DND-41 (cell line): ENCODE measurements around the gene SF3A1.

Source experiments
- ATAC-seq: fragments of 200-7000 bp; cut with Tn5 transposase; 3 replicates; pipeline ENCODE4 v1.9.1; 2021; ENCODE audit warnings: low read depth; ENCODE audit not compliant: insufficient read depth
- DNase-seq: peaks from one replicate; pipeline ENCODE4 v3.0.0-alpha.2; 2020
- H2AFZ ChIP-seq: 2 replicates; pipeline ENCODE4 v1.6.0; 2012; ENCODE audit warnings: low read depth, low read length
- H3K27ac ChIP-seq: 2 replicates; pipeline ENCODE4 v1.5.1; 2012; ENCODE audit warnings: low read length, inconsistent platforms
- H3K27me3 ChIP-seq: fragments of 200-600 bp; sonication (generic); 2 replicates; pipeline ENCODE4 v1.6.0; 2012; ENCODE audit warnings: low read length, mild to moderate bottlenecking, inconsistent platforms; ENCODE audit not compliant: insufficient read depth, poor library complexity
- H3K36me3 ChIP-seq: 2 replicates; pipeline ENCODE4 v1.5.1; 2012; ENCODE audit warnings: low read length, inconsistent platforms; ENCODE audit not compliant: insufficient read depth
- H3K4me1 ChIP-seq: 2 replicates; pipeline ENCODE4 v1.5.1; 2012; ENCODE audit warnings: mild to moderate bottlenecking, low read length; ENCODE audit not compliant: insufficient read depth
- H3K4me2 ChIP-seq: 2 replicates; pipeline ENCODE4 v1.6.0; 2012; ENCODE audit warnings: mild to moderate bottlenecking, moderate library complexity, low read length, inconsistent platforms; ENCODE audit not compliant: insufficient read depth
- H3K4me3 ChIP-seq, 2 experiments: fragments of 200-600 bp in 1 of 2; shearing (Covaris generic) in 1 of 2; 2 replicates each; pipeline ENCODE4 v1.5.1; 2012 to 2016; ENCODE audit warnings: inconsistent platforms in 2 of 2, low read length in 2 of 2, mild to moderate bottlenecking in 2 of 2, low read depth in 1 of 2, moderate library complexity in 1 of 2
- H3K79me2 ChIP-seq: 2 replicates; pipeline ENCODE4 v1.6.0; 2012; ENCODE audit warnings: low read length, inconsistent platforms; ENCODE audit not compliant: insufficient read depth
- H3K9ac ChIP-seq: 2 replicates; pipeline ENCODE4 v1.6.0; 2012; ENCODE audit warnings: low read depth, mild to moderate bottlenecking, inconsistent platforms, low read length, moderate library complexity
- H3K9me3 ChIP-seq: 2 replicates; pipeline ENCODE4 v1.5.1; 2012; ENCODE audit warnings: low read length, moderate library complexity, mild to moderate bottlenecking, inconsistent platforms; ENCODE audit not compliant: insufficient read depth, severe bottlenecking
- H4K20me1 ChIP-seq: 2 replicates; pipeline ENCODE4 v1.6.0; 2012; ENCODE audit warnings: low read length; ENCODE audit not compliant: insufficient read depth
- EZH2 ChIP-seq: IDR thresholded peaks from 3 replicates; pipeline ENCODE4 v1.6.1; 2012; ENCODE audit warnings: borderline replicate concordance, low read depth, mild to moderate bottlenecking, moderate library complexity, low read length, inconsistent platforms; ENCODE audit not compliant: severe bottlenecking
- TF ChIP-seq, protein P1 (sequence below): IDR thresholded peaks from 2 replicates; pipeline ENCODE4 v1.5.1; 2012; ENCODE audit warnings: borderline replicate concordance, low read length, moderate library complexity, mild to moderate bottlenecking; ENCODE audit not compliant: poor library complexity, severe bottlenecking; ENCODE audit errors: extremely low read depth

The SF3A1 gene

GRCh38 chr22:30380011-30380410, 23.3 kb upstream of the SF3A1 start:
- H3K36me3 ChIP-seq, result peaks cover 49% of the 10 kb centered on the region
- H3K27me3 ChIP-seq, result no peaks in the 10 kb centered on the region
- DNase-seq, result no peak
- H3K27ac ChIP-seq, result peak overlapping the region; percentile 89
- no peak overlapping the region for H2AFZ ChIP-seq
- TF ChIP-seq EZH2, result no peak
- TF ChIP-seq, protein P1, sequence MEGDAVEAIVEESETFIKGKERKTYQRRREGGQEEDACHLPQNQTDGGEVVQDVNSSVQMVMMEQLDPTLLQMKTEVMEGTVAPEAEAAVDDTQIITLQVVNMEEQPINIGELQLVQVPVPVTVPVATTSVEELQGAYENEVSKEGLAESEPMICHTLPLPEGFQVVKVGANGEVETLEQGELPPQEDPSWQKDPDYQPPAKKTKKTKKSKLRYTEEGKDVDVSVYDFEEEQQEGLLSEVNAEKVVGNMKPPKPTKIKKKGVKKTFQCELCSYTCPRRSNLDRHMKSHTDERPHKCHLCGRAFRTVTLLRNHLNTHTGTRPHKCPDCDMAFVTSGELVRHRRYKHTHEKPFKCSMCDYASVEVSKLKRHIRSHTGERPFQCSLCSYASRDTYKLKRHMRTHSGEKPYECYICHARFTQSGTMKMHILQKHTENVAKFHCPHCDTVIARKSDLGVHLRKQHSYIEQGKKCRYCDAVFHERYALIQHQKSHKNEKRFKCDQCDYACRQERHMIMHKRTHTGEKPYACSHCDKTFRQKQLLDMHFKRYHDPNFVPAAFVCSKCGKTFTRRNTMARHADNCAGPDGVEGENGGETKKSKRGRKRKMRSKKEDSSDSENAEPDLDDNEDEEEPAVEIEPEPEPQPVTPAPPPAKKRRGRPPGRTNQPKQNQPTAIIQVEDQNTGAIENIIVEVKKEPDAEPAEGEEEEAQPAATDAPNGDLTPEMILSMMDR, result no peak
- H3K9ac ChIP-seq, result peak overlapping the region; percentile 45
- H3K4me3 ChIP-seq, result peak overlapping the region in 1 of 2 experiments; percentile 41; a peak in 2 of 4 replicates
- H3K79me2 ChIP-seq, result peaks cover 12% of the 10 kb centered on the region
- H4K20me1 ChIP-seq, result no peaks in the 10 kb centered on the region; the same call in 1 of the 2 replicates
- peak overlapping the region; percentile 59 for H3K4me2 ChIP-seq
- no peaks in the 10 kb centered on the region for H3K9me3 ChIP-seq
- H3K4me1 ChIP-seq, result peaks cover 59% of the 10 kb centered on the region
- ATAC-seq, result no peak

GRCh38 chr22:30375312-30375849, 18.7 kb upstream of the SF3A1 start:
- H3K9me3 ChIP-seq, result no peaks in the 10 kb centered on the region
- no peak overlapping the region for H3K9ac ChIP-seq
- H3K4me2 ChIP-seq, result no peak overlapping the region
- H3K4me1 ChIP-seq, result peaks cover 13% of the 10 kb centered on the region
- H3K27ac ChIP-seq, result no peak overlapping the region
- H3K27me3 ChIP-seq, result no peaks in the 10 kb centered on the region
- no peak overlapping the region for H3K4me3 ChIP-seq
- ATAC-seq (no peak), DNase-seq (no peak)
- no peak overlapping the region for H2AFZ ChIP-seq
- peaks cover 9% of the 10 kb centered on the region for H3K79me2 ChIP-seq
- H4K20me1 ChIP-seq, result peaks cover 6% of the 10 kb centered on the region
- H3K36me3 ChIP-seq, result peaks cover 31% of the 10 kb centered on the region
- TF ChIP-seq, protein P1, result no peak
- no peak for TF ChIP-seq EZH2

DNA sequence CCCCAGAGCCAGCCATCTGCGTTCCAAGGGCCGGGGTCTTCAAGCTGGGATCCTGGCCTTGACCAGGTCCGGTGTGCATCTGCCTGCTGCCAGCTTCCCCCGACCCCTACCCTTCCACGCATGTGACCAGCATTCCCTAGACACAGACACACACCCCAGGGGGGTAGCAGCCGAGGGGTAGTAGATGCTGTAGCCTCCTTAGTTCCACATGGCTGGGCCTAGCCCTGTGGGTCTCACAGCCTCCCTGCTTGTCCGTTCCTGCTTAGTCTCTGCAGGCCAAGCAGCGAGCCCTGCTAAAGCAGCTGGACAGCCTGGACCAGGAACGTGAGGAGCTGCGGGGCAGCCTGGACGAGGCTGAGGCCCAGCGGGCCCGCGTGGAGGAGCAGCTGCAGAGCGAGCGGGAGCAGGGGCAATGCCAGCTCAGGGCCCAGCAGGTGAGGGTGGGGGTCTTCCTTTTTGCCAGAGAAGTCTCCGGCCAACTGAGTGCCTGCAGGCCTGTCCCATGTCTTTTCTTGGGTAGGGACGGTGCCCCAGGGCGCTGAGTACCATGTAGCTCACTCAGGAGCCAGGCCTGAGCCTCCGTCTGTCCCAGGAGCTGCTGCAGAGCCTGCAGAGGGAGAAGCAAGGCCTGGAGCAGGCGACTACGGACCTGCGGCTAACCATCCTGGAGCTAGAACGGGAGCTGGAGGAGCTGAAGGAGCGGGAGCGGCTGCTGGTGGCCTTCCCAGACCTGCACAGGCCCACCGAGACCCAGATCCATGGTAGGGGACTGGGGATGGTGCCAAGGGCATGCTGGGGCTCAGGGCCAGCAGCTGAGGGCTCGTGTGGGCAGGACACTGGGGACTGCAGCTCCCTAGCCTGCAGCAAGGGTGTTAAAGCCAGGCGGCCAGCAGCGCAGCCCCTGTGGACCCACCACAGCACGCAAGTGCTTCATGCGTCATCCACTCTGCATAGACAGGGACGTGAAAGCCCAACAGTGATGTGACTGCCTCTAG, 16.9 kb upstream of the SF3A1 start:
- peaks cover 15% of the 10 kb centered on the region for H3K36me3 ChIP-seq
- DNase-seq (no peak), ATAC-seq (no peak)
- H4K20me1 ChIP-seq, result peaks cover 6% of the 10 kb centered on the region
- no peak overlapping the region for H3K4me3 ChIP-seq
- H3K9ac ChIP-seq, result no peak overlapping the region
- no peaks in the 10 kb centered on the region for H3K79me2 ChIP-seq
- H3K27ac ChIP-seq, result no peak overlapping the region
- no peaks in the 10 kb centered on the region for H3K4me1 ChIP-seq
- no peaks in the 10 kb centered on the region for H3K9me3 ChIP-seq
- no peak overlapping the region for H3K4me2 ChIP-seq
- TF ChIP-seq EZH2, result no peak
- TF ChIP-seq, protein P1, result no peak
- no peak overlapping the region for H2AFZ ChIP-seq
- no peaks in the 10 kb centered on the region for H3K27me3 ChIP-seq
